Right forelimb (tissue), 1 donor: Measurements from ENCODE around the gene OPTN.

Experiments
- DNase-seq: peaks from one replicate; pipeline ENCODE4 v3.0.0-alpha.2; 2018

The OPTN gene

GRCh38 chr10:13187135-13187534 lies 87.2 kb downstream of the OPTN start:
- DNase-seq = no peak
